Stimulated activated CD4-positive, alpha-beta T cell treated with anti-CD3 and anti-CD28 coated beads, Interleukin-1b, Interleukin-23, amount 100 ng/mL, for 1 hour (primary cell): ENCODE measurements around the gene MCRIP2.
"Not testable (repeated sequence)": the region's sequence is repeated elsewhere in the genome, so short reads cannot be mapped to it uniquely, and the experiment has no call there.

Experiments used
- DNase-seq, 2 donors: peaks; one replicate each; pipeline ENCODE4 v3.0.0-alpha.2; 2020; ENCODE audit warnings: low read depth in 2 of 2

Gene MCRIP2, protein sequence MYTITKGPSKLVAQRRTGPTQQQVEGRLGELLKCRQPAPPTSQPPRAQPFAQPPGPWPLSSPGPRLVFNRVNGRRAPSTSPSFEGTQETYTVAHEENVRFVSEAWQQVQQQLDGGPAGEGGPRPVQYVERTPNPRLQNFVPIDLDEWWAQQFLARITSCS

DNA sequence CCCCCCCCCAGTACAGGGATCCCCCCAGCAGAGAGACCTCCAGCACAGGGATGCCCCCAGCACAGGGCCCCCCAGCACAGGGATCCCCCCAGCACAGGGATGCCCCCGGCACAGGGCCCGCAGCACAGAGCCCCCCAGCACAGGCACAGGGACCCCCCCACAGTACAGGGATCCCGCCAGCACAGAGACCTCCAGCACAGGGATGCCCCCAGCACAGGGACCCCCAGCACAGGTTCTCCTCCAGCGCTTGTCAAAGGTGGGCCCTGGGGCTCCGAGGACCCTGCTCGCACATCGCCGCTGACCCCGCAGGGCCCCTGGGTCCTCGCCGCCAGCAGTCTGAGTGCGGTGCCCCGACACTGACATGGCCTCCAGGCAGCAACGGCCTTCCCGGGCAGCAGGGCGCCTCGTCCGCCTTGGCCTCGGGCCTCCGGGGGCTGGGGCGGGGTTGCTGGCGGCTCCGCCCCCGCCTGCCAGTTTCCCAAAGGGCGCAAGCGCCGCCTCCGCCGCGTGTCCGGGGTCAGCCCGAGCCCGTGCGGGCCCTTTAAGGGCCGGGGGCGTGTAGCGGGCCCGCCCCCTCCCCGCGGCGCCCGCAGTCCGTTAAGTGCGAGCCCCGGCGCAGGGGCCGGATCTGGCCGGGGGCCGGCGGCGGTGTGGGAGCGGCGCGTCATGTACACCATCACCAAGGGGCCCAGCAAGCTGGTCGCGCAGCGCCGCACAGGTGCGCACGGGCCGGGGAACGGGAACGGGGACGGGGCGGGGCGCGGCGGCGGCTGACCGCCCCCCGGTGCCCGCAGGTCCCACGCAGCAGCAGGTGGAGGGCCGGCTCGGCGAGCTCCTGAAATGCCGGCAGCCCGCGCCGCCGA, at the start of gene MCRIP2:
TSS of gene MCRIP2 (plus strand) at position 503 of the 863 bp plus-strand sequence. CDS start at position 667, 164 bp downstream.
- DNase-seq, result peak; percentile 23 to 45

- DNase-seq, result no peak
Observed at GRCh38 chr16:591892-592517, 49.6 kb upstream of the MCRIP2 start.

DNA sequence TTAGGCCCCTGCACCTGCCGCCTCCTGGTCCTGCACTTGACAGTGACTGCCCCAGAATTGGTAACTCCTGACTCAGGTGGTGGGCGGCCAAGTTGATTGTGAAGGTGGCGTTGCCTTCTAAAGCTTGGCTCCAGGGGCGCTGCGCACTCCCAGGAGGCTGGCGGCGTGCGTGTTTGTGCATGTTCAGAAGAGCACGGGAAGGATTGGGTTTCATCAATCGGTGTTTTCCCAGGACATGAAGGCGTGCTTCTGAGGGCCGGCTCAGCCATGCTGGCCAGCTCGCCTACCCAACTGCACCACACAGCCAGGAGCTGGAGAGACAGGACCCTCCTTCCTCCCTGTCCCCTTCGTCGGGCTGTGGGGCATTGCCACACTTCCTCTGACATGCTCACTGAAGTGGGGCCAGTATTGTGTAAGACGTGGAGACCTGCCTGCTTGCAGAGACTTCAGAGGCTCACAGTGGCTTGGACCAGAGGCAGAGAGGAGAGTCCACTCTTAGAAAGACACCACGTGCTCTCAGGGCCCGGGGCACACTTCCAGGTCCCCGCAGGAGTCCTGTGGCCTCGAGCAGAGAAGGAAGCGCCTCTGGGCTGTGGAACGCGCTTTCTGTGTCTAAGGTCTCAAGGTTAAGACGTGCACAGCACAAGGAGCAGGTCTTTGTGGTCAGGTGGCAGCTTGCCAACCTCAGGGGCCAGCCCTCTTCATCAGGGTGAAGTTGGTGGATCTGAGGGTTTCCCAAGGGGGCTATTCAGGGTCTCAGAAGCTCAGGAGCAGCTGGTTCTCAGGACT, 48.9 kb upstream of the MCRIP2 start:
- no peak for DNase-seq

DNA sequence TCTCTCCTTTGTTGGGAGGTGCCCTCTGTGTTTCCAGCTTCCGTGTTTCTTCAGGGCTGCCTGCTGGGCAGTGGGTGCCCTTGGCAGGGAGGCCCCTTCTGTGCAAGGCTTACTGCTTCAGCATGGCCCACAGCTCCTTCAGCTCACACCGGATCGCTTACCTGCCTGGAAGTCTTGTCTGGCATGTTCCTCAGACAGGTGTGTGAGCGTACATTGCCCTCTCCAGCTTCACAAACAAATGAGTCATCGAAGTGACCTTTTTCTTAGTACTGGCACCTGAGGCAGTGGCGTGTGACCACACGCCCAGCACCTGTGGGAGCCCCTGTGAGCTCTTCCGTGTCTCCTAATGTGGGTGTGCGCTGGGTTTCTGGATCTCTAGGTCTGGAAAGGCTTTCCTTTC, 48.2 kb upstream of the MCRIP2 start:
- DNase-seq, result no peak

DNA sequence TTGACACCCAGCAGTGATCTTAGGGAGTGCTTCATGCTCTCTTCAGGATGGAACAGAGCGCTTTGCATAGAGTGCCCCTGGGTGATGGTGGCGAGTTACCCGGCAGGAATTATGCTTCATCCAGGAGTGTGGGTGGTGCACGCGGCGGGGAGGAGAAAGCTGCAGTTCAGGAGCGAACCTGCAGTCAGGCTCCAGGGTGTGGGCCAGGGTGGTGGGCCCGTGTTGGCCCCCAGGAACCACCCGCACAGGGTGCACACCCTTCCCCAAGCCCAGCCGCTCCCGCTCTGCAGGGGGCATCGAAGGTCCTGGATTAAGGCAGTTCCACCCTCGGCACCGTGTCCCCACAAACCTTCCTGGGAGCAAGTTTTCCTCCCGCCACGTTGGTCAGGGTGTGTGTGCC, 47.8 kb upstream of the MCRIP2 start:
- no peak for DNase-seq

DNA sequence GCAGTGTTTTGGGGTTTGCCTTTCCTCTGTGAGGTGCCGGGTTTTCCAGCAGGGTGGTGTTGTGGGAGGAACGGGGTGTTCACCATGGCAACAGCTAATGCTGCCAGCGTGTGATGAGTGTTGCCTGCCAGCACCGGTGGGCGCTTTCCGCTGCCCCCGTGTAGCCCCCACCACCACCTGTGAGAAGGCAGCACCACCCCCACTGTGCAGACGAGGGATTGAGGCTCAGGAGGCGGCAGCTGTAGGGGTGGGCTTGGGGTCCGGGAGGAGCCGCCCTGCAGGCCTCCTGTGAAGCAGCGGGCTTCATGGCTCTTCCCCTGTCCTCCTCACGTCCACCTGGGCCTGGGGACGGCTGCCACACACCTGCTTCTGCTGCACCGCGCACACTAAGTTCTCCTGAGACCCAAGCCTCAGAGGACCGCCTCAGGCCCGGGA, 46.5 kb upstream of the MCRIP2 start:
- no peak for DNase-seq

GRCh38 chr16:595942-596735, 45.5 kb upstream of the MCRIP2 start:
- no peak for DNase-seq

- DNase-seq, result no peak
Observed at GRCh38 chr16:596736-597060, 44.9 kb upstream of the MCRIP2 start.

- DNase-seq, result not testable (repeated sequence)
Observed at GRCh38 chr16:597655-598054, 44.0 kb upstream of the MCRIP2 start.

DNA sequence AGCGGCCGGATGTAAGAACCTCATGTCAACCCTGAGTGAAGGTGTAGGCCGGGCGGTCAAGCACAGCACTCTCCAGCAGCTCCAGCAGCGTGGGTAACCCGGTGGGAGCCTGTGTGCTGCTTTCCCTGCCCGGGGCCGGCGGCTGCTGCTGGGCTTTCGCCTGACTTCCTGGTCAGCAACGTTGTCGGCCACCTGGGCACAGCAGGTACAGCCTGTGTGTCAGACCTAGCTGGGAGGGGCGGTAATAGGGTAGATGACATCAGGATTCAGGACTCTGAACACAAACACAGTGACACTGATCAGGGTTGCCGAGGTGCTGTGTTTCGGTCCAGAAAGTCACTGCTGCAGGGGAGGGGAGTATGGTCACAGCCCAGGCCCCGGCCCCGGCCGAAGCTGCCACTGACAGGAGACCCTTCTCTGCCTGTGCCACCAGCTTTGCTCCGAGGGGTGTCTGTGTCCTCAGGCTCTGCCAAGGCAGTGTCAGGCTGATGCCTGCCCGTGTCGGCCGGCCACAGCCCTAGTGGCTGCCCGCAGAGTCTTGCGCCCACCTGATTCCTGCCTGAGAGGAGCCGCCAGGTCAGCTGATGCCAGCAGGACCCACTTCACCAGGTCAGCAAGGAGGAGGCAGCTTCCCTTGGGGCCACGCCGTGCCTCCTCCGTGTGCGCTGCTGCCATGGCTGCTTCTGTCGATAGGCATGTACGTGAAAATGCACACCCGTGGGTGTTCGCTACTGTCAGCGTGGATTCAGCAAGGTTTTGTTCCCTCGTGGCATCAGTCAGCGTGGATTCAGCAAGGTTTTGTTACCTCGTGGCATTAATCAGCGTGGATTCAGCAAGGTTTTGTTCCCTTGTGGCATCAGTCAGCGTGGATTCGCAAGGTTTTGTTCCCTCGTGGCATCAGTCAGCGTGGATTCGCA, 42.5 kb upstream of the MCRIP2 start:
- no peak for DNase-seq

DNA sequence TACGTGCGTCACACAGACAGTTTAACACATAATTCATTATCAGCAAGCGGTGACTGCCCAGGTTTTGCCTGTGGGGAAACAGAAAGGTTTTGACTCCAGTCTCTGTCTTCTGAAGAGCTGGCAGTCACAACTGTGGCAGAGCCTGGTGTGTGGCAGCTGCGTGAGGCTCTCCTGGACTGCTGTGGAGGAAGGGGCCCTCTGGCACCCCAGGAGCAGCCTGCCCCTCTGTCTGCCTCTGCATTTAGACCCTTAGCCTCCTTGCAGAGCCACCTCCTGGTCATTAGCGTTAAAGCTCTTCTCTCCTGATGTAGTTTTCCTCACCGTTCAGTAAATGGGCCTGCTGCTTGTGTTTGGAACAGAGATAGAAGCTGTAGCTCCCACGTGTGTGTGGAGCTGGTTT, 40.8 kb upstream of the MCRIP2 start:
- DNase-seq, result no peak

GRCh38 chr16:603933-604332, 37.7 kb upstream of the MCRIP2 start:
- no peak for DNase-seq

GRCh38 chr16:606656-607307, 34.8 kb upstream of the MCRIP2 start:
- no peak for DNase-seq

- DNase-seq, result no peak
Observed at GRCh38 chr16:608019-608418, 33.6 kb upstream of the MCRIP2 start.

DNA sequence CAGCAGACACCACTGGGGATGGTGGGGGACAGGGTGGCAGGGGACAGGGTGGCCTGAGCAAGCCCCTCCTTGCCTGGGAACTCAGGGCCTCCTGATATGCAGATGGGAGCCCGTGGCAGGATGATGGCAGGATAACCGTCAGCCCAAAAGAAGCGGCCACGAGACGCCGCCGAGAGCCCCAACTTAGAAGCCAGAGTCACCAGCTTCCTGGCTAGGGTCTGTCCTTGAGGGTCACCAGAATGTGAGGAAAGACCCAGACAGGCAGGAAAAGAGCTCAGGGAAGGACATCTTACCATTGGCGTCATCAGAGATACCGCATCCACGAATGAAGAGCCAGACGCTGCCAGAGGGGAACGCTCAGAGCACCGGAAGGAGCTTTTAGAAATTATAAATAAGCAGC, 32.3 kb upstream of the MCRIP2 start:
- DNase-seq, result no peak

DNA sequence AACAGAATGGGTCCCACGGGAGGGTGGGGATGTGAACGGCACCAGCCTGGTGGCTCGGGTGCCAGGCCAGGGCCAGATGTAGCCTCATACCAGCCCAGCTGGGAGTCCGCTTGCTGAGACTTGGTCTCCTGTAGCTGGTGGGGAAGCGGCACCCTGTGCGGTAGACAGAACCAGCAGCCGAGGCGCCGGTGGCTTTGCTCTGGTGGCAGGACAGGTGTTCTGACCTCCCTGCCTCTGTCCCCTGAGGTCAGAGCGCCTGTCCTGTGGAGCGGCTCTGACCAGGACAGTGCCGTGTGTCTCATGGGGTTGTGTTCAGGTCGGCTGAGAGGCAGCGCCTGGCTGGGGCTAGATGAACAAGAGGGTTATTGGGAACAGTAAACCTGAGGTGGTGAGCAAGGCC, 31.6 kb upstream of the MCRIP2 start:
- DNase-seq, result no peak

DNA sequence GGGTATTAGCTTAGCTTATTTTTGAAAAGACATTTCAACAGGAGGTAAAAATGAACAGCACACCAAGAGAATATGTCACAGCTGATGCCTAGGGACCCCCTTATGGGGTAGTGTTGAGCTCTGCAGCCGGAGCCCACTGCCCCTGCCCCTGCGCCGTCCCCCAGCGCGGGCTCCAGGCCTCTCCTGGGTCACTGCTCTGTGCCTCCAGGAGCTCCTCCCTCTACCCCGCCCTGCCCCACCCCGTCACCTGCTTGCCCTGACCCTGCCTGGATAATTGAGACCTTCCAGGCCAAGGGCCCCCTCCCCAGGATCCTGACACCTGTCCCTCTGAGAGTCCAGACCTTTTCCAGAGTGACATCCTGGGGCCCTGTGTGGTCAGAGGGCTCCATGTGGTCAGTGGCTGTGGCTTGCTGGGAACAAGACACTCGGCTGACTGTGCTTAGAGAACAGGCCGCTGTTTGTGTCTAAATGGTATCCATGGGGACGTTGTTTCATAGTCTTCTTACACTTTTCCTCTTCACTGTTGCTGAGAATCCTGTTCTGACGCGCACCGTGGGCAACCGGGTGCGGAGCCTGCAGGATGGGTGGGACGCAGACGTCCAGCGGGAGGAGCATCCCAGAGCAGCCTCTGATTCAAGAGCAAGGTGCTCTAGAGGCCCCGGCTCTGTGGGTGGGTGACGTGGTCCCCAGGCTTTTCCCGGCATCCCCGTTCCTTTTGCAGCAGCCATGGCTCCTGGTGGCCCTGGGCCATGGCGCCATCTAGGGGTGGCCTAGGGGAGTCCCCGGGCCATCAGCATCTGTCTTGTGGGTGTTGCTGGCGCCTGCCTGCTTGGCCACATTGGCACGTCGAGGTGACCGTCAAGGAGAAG, 30.9 kb upstream of the MCRIP2 start:
- peak in 1 of 2 donors; percentile 36 for DNase-seq

DNA sequence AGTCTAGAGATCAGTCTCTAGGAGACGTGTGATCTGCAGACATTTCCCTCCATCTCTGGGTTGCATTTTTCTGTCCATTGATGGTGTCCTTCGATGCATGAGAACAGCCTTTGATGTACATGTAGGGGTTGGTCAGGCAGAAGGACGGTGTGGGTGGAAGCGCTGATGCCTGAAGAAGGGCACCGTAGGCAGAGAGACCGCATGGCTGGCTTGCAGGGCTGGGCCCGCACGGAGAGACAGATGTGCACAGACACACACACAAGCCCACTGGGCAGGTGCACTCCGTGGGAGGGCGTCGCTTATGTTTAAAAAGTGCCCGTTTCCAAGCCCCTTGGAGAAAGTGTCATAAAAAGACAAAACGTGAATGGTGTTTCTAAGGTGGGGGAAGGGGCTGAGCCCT, 26.5 kb upstream of the MCRIP2 start:
- DNase-seq, result no peak
